Measurements from ENCODE around the gene RAB11FIP4.
"Not testable (repeated sequence)": the region's sequence is repeated elsewhere in the genome, so short reads cannot be mapped to it uniquely, and the experiment has no call there.

The RAB11FIP4 gene

GRCh38 chr17:31371511-31372097 is 19.9 kb upstream of the RAB11FIP4 start:
- Histone ChIP-seq H3K27ac (ENCODE audit: insufficient read depth, low read length, poor library complexity, severe bottlenecking) (no peak overlapping the region), H3K27me3 (replicated peaks; ENCODE audit: control insufficient read depth, insufficient read depth, low read length, poor library complexity, severe bottlenecking) (no peaks in the 10 kb centered on the region), H3K4me1 (ENCODE audit: control insufficient read depth, insufficient read depth, low read length, poor library complexity, severe bottlenecking) (no peaks in the 10 kb centered on the region), H3K36me3 (ENCODE audit: control insufficient read depth, insufficient read depth, low read length) (peaks cover 4% of the 10 kb centered on the region), H3K4me3 (ENCODE audit: insufficient read depth, low read depth, low read length, poor library complexity, severe bottlenecking) (no peak overlapping the region), H3K9me3 (ENCODE audit: control insufficient read depth, low read length) (no peaks in the 10 kb centered on the region)
- no peak for DNase-seq

GRCh38 chr17:31373150-31374093 is 18.1 kb upstream of the RAB11FIP4 start:
- DNase-seq, result no peak
- H3K27ac ChIP-seq (ENCODE audit: insufficient read depth, low read length, poor library complexity, severe bottlenecking), result no peak overlapping the region

GRCh38 chr17:31374094-31374447 is 17.4 kb upstream of the RAB11FIP4 start:
- Histone ChIP-seq H3K27me3 (replicated peaks; ENCODE audit: control insufficient read depth, insufficient read depth, low read length, poor library complexity, severe bottlenecking) (no peaks in the 10 kb centered on the region), H3K4me3 (ENCODE audit: insufficient read depth, low read depth, low read length, poor library complexity, severe bottlenecking) (no peak overlapping the region), H3K9me3 (ENCODE audit: control insufficient read depth, low read length) (no peaks in the 10 kb centered on the region), H3K4me1 (ENCODE audit: control insufficient read depth, insufficient read depth, low read length, poor library complexity, severe bottlenecking) (no peaks in the 10 kb centered on the region), H3K36me3 (ENCODE audit: control insufficient read depth, insufficient read depth, low read length) (no peaks in the 10 kb centered on the region), H3K27ac (ENCODE audit: insufficient read depth, low read length, poor library complexity, severe bottlenecking) (no peak overlapping the region)
- no peak for DNase-seq

More at GRCh38 chr17:31373150-31374093, 18.1 kb upstream of the RAB11FIP4 start:
- Histone ChIP-seq H3K4me1 (ENCODE audit: control insufficient read depth, insufficient read depth, low read length, poor library complexity, severe bottlenecking) (no peaks in the 10 kb centered on the region), H3K27me3 (replicated peaks; ENCODE audit: control insufficient read depth, insufficient read depth, low read length, poor library complexity, severe bottlenecking) (no peaks in the 10 kb centered on the region), H3K4me3 (ENCODE audit: insufficient read depth, low read depth, low read length, poor library complexity, severe bottlenecking) (no peak overlapping the region), H3K36me3 (ENCODE audit: control insufficient read depth, insufficient read depth, low read length) (no peaks in the 10 kb centered on the region), H3K9me3 (ENCODE audit: control insufficient read depth, low read length) (no peaks in the 10 kb centered on the region)

- H3K4me3 ChIP-seq (ENCODE audit: insufficient read depth, low read depth, low read length, poor library complexity, severe bottlenecking), result no peak overlapping the region
- H3K36me3 ChIP-seq (ENCODE audit: control insufficient read depth, insufficient read depth, low read length), result no peaks in the 10 kb centered on the region
- no peak for DNase-seq
- H3K4me1 ChIP-seq (ENCODE audit: control insufficient read depth, insufficient read depth, low read length, poor library complexity, severe bottlenecking), result no peaks in the 10 kb centered on the region
- no peaks in the 10 kb centered on the region for H3K27me3 ChIP-seq (replicated peaks; ENCODE audit: control insufficient read depth, insufficient read depth, low read length, poor library complexity, severe bottlenecking)
- H3K27ac ChIP-seq (ENCODE audit: insufficient read depth, low read length, poor library complexity, severe bottlenecking), result no peak overlapping the region
- H3K9me3 ChIP-seq (ENCODE audit: control insufficient read depth, low read length), result no peaks in the 10 kb centered on the region
These were observed 17.0 kb upstream of the RAB11FIP4 start for GRCh38 chr17:31374503-31374902.

- no peak for DNase-seq
- Histone ChIP-seq H3K4me3 (ENCODE audit: insufficient read depth, low read depth, low read length, poor library complexity, severe bottlenecking) (no peak overlapping the region), H3K9me3 (ENCODE audit: control insufficient read depth, low read length) (no peaks in the 10 kb centered on the region), H3K36me3 (ENCODE audit: control insufficient read depth, insufficient read depth, low read length) (no peaks in the 10 kb centered on the region), H3K4me1 (ENCODE audit: control insufficient read depth, insufficient read depth, low read length, poor library complexity, severe bottlenecking) (no peaks in the 10 kb centered on the region), H3K27ac (ENCODE audit: insufficient read depth, low read length, poor library complexity, severe bottlenecking) (no peak overlapping the region), H3K27me3 (replicated peaks; ENCODE audit: control insufficient read depth, insufficient read depth, low read length, poor library complexity, severe bottlenecking) (no peaks in the 10 kb centered on the region)
These were observed 12.8 kb upstream of the RAB11FIP4 start for GRCh38 chr17:31378638-31379037.

GRCh38 chr17:31379597-31380205 is 11.8 kb upstream of the RAB11FIP4 start:
- Histone ChIP-seq H3K36me3 (ENCODE audit: control insufficient read depth, insufficient read depth, low read length) (no peaks in the 10 kb centered on the region), H3K4me3 (ENCODE audit: insufficient read depth, low read depth, low read length, poor library complexity, severe bottlenecking) (no peak overlapping the region), H3K9me3 (ENCODE audit: control insufficient read depth, low read length) (no peaks in the 10 kb centered on the region), H3K4me1 (ENCODE audit: control insufficient read depth, insufficient read depth, low read length, poor library complexity, severe bottlenecking) (no peaks in the 10 kb centered on the region), H3K27ac (ENCODE audit: insufficient read depth, low read length, poor library complexity, severe bottlenecking) (no peak overlapping the region), H3K27me3 (replicated peaks; ENCODE audit: control insufficient read depth, insufficient read depth, low read length, poor library complexity, severe bottlenecking) (no peaks in the 10 kb centered on the region)
- no peak for DNase-seq

- no peaks in the 10 kb centered on the region for H3K4me1 ChIP-seq (ENCODE audit: control insufficient read depth, insufficient read depth, low read length, poor library complexity, severe bottlenecking)
- no peak for DNase-seq
These were observed 10.3 kb upstream of the RAB11FIP4 start for GRCh38 chr17:31381165-31381668.

GRCh38 chr17:31382668-31383275 is 8.7 kb upstream of the RAB11FIP4 start:
- DNase-seq; H3K27ac ChIP-seq (ENCODE audit: insufficient read depth, low read length, poor library complexity, severe bottlenecking); H3K4me3 ChIP-seq (ENCODE audit: insufficient read depth, low read depth, low read length, poor library complexity, severe bottlenecking); H3K9me3 ChIP-seq (ENCODE audit: control insufficient read depth, low read length); H3K27me3 ChIP-seq (replicated peaks; ENCODE audit: control insufficient read depth, insufficient read depth, low read length, poor library complexity, severe bottlenecking); H3K4me1 ChIP-seq (ENCODE audit: control insufficient read depth, insufficient read depth, low read length, poor library complexity, severe bottlenecking); H3K36me3 ChIP-seq (ENCODE audit: control insufficient read depth, insufficient read depth, low read length): not testable (repeated sequence)

More at GRCh38 chr17:31381165-31381668, 10.3 kb upstream of the RAB11FIP4 start:
- Histone ChIP-seq H3K36me3 (ENCODE audit: control insufficient read depth, insufficient read depth, low read length) (no peaks in the 10 kb centered on the region), H3K27me3 (replicated peaks; ENCODE audit: control insufficient read depth, insufficient read depth, low read length, poor library complexity, severe bottlenecking) (no peaks in the 10 kb centered on the region), H3K4me3 (ENCODE audit: insufficient read depth, low read depth, low read length, poor library complexity, severe bottlenecking) (no peak overlapping the region), H3K9me3 (ENCODE audit: control insufficient read depth, low read length) (no peaks in the 10 kb centered on the region), H3K27ac (ENCODE audit: insufficient read depth, low read length, poor library complexity, severe bottlenecking) (no peak overlapping the region)

GRCh38 chr17:31383488-31383887 is 8.0 kb upstream of the RAB11FIP4 start:
- H3K36me3 ChIP-seq (ENCODE audit: control insufficient read depth, insufficient read depth, low read length); H3K27me3 ChIP-seq (replicated peaks; ENCODE audit: control insufficient read depth, insufficient read depth, low read length, poor library complexity, severe bottlenecking); DNase-seq; H3K27ac ChIP-seq (ENCODE audit: insufficient read depth, low read length, poor library complexity, severe bottlenecking); H3K4me3 ChIP-seq (ENCODE audit: insufficient read depth, low read depth, low read length, poor library complexity, severe bottlenecking); H3K4me1 ChIP-seq (ENCODE audit: control insufficient read depth, insufficient read depth, low read length, poor library complexity, severe bottlenecking); H3K9me3 ChIP-seq (ENCODE audit: control insufficient read depth, low read length): not testable (repeated sequence)

Measured in effector memory CD4-positive, alpha-beta T cell (primary cell).